Osteoblast (primary cell): Measurements from ENCODE around the gene KLHL29. TPM values are rescaled to one million over a fixed set of nuclear protein-coding genes. Genes with fewer than 3 reads are reported as not detected.

Experiments used
- DNase-seq: peaks from one replicate; pipeline ENCODE4 v3.0.0; 2011; ENCODE audit warnings: low spot score, mixed read lengths; ENCODE audit not compliant: insufficient read length; ENCODE audit errors: missing footprints
- H2AFZ ChIP-seq: 2 replicates; pipeline ENCODE4 v1.6.0; 2011; ENCODE audit warnings: mild to moderate bottlenecking, low read length
- H3K27ac ChIP-seq: 2 replicates; pipeline ENCODE4 v1.5.1; 2011; ENCODE audit warnings: mild to moderate bottlenecking, low read depth, low read length, moderate library complexity
- H3K27me3 ChIP-seq: 2 replicates; pipeline ENCODE4 v1.6.0; 2012; ENCODE audit warnings: mild to moderate bottlenecking, control low read depth, inconsistent platforms, low read length, moderate library complexity; ENCODE audit not compliant: insufficient read depth
- H3K36me3 ChIP-seq: 2 replicates; pipeline ENCODE4 v1.5.1; 2011; ENCODE audit warnings: mild to moderate bottlenecking, low read length, control low read depth, moderate library complexity; ENCODE audit not compliant: insufficient read depth
- H3K4me1 ChIP-seq: 2 replicates; pipeline ENCODE4 v1.5.1; 2011; ENCODE audit warnings: mild to moderate bottlenecking, low read length, control low read depth, moderate library complexity; ENCODE audit not compliant: insufficient read depth
- H3K4me2 ChIP-seq: 2 replicates; pipeline ENCODE4 v1.6.0; 2011; ENCODE audit warnings: mild to moderate bottlenecking, low read length; ENCODE audit not compliant: insufficient read depth
- H3K4me3 ChIP-seq: fragments of 200-600 bp; sonication (generic); 3 replicates; pipeline ENCODE4 v1.5.1; 2012; ENCODE audit warnings: mild to moderate bottlenecking, low read length, inconsistent platforms; ENCODE audit not compliant: insufficient read depth
- H3K79me2 ChIP-seq: 2 replicates; pipeline ENCODE4 v1.6.0; 2012; ENCODE audit warnings: mild to moderate bottlenecking, low read length, control low read depth, inconsistent platforms; ENCODE audit not compliant: insufficient read depth
- H3K9me3 ChIP-seq: 2 replicates; pipeline ENCODE4 v1.5.1; 2011; ENCODE audit warnings: low read depth, low read length, control low read depth
- H4K20me1 ChIP-seq: 2 replicates; pipeline ENCODE4 v1.6.0; 2012; ENCODE audit warnings: mild to moderate bottlenecking, low read length, control low read depth; ENCODE audit not compliant: insufficient read depth
- CTCF ChIP-seq: IDR thresholded peaks from 2 replicates; pipeline ENCODE4 v1.5.1; 2011; ENCODE audit warnings: mild to moderate bottlenecking, low read depth, low read length, moderate library complexity; ENCODE audit errors: extremely low read depth
- total RNA-seq: library from RNA; depleted of rRNA; stranded (reverse); fragments of >200 nt; gene quantifications from 2 replicates; pipeline ENCODE4 v1.2.3, GENCODE V29; 2012

KLHL29 gene
- total RNA-seq, 1 donor, result 3.3 TPM

- DNase-seq, result peak; percentile 97
- Histone ChIP-seq H3K4me2 (peak overlapping the region; percentile 39), H3K4me1 (peaks cover 14% of the 10 kb centered on the region), H2AFZ (peak overlapping the region; percentile 4), H3K27me3 (no peaks in the 10 kb centered on the region), H3K4me3 (no peak overlapping the region), H3K27ac (peak overlapping the region; percentile 0), H3K9me3 (no peaks in the 10 kb centered on the region), H3K79me2 (no peaks in the 10 kb centered on the region), H4K20me1 (no peaks in the 10 kb centered on the region), H3K36me3 (no peaks in the 10 kb centered on the region)
- TF ChIP-seq CTCF, result no peak
Measured at GRCh38 chr2:23524261-23524706, 139.3 kb downstream of the KLHL29 start.

- H3K36me3 ChIP-seq, result no peaks in the 10 kb centered on the region
- no peaks in the 10 kb centered on the region for H3K9me3 ChIP-seq
- peak overlapping the region; percentile 4 for H2AFZ ChIP-seq
- no peak overlapping the region for H3K27ac ChIP-seq
- peak; percentile 74 for DNase-seq
- no peaks in the 10 kb centered on the region for H4K20me1 ChIP-seq
- no peaks in the 10 kb centered on the region for H3K27me3 ChIP-seq
- H3K79me2 ChIP-seq, result no peaks in the 10 kb centered on the region
- H3K4me1 ChIP-seq, result peaks cover 14% of the 10 kb centered on the region
- no peak overlapping the region for H3K4me3 ChIP-seq
- H3K4me2 ChIP-seq, result peak overlapping the region; percentile 39
- no peak for TF ChIP-seq CTCF
Measured at GRCh38 chr2:23525137-23525765, 140.3 kb downstream of the KLHL29 start.

GRCh38 chr2:23526114-23526513 is 141.1 kb downstream of the KLHL29 start:
- Histone ChIP-seq H3K27ac (no peak overlapping the region), H3K4me1 (peaks cover 14% of the 10 kb centered on the region), H3K4me3 (no peak overlapping the region), H3K9me3 (no peaks in the 10 kb centered on the region), H4K20me1 (no peaks in the 10 kb centered on the region), H3K27me3 (no peaks in the 10 kb centered on the region), H3K79me2 (no peaks in the 10 kb centered on the region), H3K4me2 (no peak overlapping the region), H3K36me3 (no peaks in the 10 kb centered on the region), H2AFZ (no peak overlapping the region)
- TF ChIP-seq CTCF, result no peak
- DNase-seq, result no peak

GRCh38 chr2:23526835-23527790 is 142.1 kb downstream of the KLHL29 start:
- DNase-seq, result peak; percentile 62
- Histone ChIP-seq H3K27ac (no peak overlapping the region), H3K4me1 (peaks cover 14% of the 10 kb centered on the region), H4K20me1 (no peaks in the 10 kb centered on the region), H3K4me2 (no peak overlapping the region), H2AFZ (no peak overlapping the region), H3K36me3 (no peaks in the 10 kb centered on the region), H3K79me2 (no peaks in the 10 kb centered on the region), H3K9me3 (no peaks in the 10 kb centered on the region), H3K27me3 (no peaks in the 10 kb centered on the region), H3K4me3 (no peak overlapping the region)
- TF ChIP-seq CTCF, result no peak
